ENCODE measurements around the gene METTL13. TPM values are rescaled to one million over a fixed set of nuclear protein-coding genes. Genes with fewer than 3 reads are reported as not detected.

METTL13 gene
- total RNA-seq, 1 experiment from 2014 or later = 115 TPM

DNA sequence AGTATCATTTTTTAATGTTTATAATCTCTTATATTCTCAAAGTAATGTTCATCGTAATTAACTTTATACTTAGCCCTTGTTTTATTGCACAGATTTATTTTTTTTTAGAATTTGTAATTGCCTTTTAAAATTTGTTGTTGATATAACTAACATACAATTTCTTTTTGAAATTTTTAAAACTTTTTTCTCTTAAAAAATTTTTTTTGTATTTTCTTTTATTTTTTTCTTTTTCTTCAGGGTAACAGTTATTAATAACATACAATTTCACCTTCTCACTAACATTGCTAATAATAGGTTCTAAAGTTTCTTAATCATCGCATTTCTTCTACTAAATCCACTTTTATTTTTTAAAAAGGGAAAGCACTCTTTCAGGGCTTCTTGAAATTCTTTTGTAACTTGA lies 28.3 kb upstream of the METTL13 start:
- no peak overlapping the region for H3K4me3 ChIP-seq (ENCODE audit: low read length)
- ATAC-seq = no peak
- intact Hi-C loops (cut with micrococcal nuclease) = no loop called here
- H2AFZ ChIP-seq (ENCODE audit: low read length) = no peak overlapping the region
- POLR2A ChIA-PET (ENCODE audit: unreplicated experiment) = no interaction called here
- no peak overlapping the region for H3K4me2 ChIP-seq (ENCODE audit: low read length)
- H3K9ac ChIP-seq (ENCODE audit: low read length) = no peak overlapping the region
- peaks cover 19% of the 10 kb centered on the region for H3K9me3 ChIP-seq (ENCODE audit: low read length)
- BruUV-seq (replicated peaks) = no TSS peak
- H3K36me3 ChIP-seq (ENCODE audit: low read depth, low read length) = no peaks in the 10 kb centered on the region
- CTCF ChIA-PET = no interaction called here
- no peak overlapping the region for H3K27ac ChIP-seq (ENCODE audit: low read length)
- no peaks in the 10 kb centered on the region for H3K4me1 ChIP-seq (ENCODE audit: insufficient read depth, low read length)
- no peaks in the 10 kb centered on the region for H3K79me2 ChIP-seq (ENCODE audit: low read length)
- no peaks in the 10 kb centered on the region for H4K20me1 ChIP-seq (ENCODE audit: low read length)
- peaks cover 8% of the 10 kb centered on the region; the same call in 1 of the 2 replicates for H3K9me2 ChIP-seq (replicated peaks; ENCODE audit: low read length)
- H3F3A ChIP-seq (ENCODE audit: low read length, unreplicated experiment) = no peaks in the 10 kb centered on the region
- DNase-seq = no peak
- TF ChIP-seq, protein P1, sequence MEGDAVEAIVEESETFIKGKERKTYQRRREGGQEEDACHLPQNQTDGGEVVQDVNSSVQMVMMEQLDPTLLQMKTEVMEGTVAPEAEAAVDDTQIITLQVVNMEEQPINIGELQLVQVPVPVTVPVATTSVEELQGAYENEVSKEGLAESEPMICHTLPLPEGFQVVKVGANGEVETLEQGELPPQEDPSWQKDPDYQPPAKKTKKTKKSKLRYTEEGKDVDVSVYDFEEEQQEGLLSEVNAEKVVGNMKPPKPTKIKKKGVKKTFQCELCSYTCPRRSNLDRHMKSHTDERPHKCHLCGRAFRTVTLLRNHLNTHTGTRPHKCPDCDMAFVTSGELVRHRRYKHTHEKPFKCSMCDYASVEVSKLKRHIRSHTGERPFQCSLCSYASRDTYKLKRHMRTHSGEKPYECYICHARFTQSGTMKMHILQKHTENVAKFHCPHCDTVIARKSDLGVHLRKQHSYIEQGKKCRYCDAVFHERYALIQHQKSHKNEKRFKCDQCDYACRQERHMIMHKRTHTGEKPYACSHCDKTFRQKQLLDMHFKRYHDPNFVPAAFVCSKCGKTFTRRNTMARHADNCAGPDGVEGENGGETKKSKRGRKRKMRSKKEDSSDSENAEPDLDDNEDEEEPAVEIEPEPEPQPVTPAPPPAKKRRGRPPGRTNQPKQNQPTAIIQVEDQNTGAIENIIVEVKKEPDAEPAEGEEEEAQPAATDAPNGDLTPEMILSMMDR (conservative IDR thresholded peaks at IDR 0.05; ENCODE audit: low read depth, low read length) = no peak
- TF ChIP-seq EZH2phosphoT487 (IDR thresholded peaks at IDR 0.05; ENCODE audit: borderline replicate concordance, low read length) (no peak), EZH2 (IDR thresholded peaks at IDR 0.05; ENCODE audit: low read length, unreplicated experiment) (no peak)
- H3K27me3 ChIP-seq (ENCODE audit: low read length) = peaks cover 23% of the 10 kb centered on the region; the same call in 1 of the 2 replicates

DNA sequence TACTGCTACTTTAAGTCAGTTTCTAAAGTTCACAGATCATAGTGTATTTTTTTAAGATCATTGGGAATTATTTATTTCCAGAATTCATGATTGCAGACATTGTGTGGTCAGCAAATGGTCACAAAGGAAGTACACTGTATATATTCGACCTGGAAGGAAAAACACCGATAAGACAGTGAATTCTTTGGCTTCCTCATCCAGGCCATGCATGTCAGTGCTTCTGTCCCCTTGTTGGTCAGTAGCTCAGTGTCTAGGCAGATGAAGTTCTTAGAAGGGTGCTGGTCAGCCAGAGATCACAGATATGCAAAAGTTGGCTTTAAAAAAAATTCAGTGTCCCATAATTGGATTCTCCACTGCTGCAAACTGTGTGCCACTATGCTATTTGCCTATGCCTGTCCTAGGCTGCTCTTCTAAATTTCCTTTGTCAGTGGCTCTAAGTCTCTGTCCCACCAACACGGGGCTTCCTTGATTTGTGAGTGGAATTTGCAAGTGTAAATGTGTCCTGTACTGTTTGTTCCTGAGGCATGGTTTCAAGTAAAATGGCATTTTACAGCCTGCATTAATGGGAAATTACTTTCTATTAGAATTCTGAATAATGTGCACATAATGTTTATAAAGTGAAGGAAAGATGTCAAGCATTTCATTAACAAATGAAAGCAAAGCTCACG lies 27.6 kb upstream of the METTL13 start:
- H3K27ac ChIP-seq (ENCODE audit: low read length) = no peak overlapping the region
- no peaks in the 10 kb centered on the region for H3K79me2 ChIP-seq (ENCODE audit: low read length)
- no peak overlapping the region for H3K9ac ChIP-seq (ENCODE audit: low read length)
- no peak for ATAC-seq
- no peak overlapping the region for H2AFZ ChIP-seq (ENCODE audit: low read length)
- H3K36me3 ChIP-seq (ENCODE audit: low read depth, low read length) = no peaks in the 10 kb centered on the region
- peaks cover 26% of the 10 kb centered on the region; the same call in 1 of the 2 replicates for H3K27me3 ChIP-seq (ENCODE audit: low read length)
- H3K9me2 ChIP-seq (replicated peaks; ENCODE audit: low read length) = peaks cover 8% of the 10 kb centered on the region; the same call in 1 of the 2 replicates
- H3K9me3 ChIP-seq (ENCODE audit: low read length) = peaks cover 19% of the 10 kb centered on the region
- H3K4me3 ChIP-seq (ENCODE audit: low read length) = no peak overlapping the region
- H3K4me2 ChIP-seq (ENCODE audit: low read length) = no peak overlapping the region
- intact Hi-C loops (cut with micrococcal nuclease) = no loop called here
- H3F3A ChIP-seq (ENCODE audit: low read length, unreplicated experiment) = no peaks in the 10 kb centered on the region
- CTCF ChIA-PET = interaction anchor here (0.7 kb wide), 1 partner anchor 107 kb away, joined by 4 read pairs; no protein-coding TSS in a partner anchor
- H4K20me1 ChIP-seq (ENCODE audit: low read length) = no peaks in the 10 kb centered on the region
- POLR2A ChIA-PET (ENCODE audit: unreplicated experiment) = no interaction called here
- no peaks in the 10 kb centered on the region for H3K4me1 ChIP-seq (ENCODE audit: insufficient read depth, low read length)
- TF ChIP-seq EZH2 (IDR thresholded peaks at IDR 0.05; ENCODE audit: low read length, unreplicated experiment) = no peak
- TF ChIP-seq, protein P1 (conservative IDR thresholded peaks at IDR 0.05; ENCODE audit: low read depth, low read length) = no peak
- DNase-seq = no peak
- no TSS peak for BruUV-seq (replicated peaks)

DNA sequence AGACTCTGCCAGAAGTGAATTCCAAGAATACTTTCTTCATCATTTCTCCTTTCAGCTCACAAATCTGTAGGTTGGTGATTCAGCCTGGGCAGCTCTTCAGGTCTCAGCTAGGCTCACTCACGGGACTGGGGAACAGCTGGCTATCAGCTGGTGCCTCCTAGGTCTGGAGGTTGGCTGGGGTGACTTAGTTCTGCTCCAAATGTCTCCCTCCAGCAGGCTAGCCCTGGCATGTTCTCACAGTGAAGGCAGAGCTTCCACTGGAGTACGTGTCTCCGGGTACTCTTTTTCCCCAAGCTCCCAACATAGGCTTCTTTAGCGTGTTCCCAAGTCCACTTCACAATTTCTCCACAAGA lies 27.1 kb upstream of the METTL13 start:
- CTCF ChIA-PET = interaction anchor here (0.5 to 0.7 kb wide), 2 partner anchors 107 to 640 kb away, joined by 3 to 4 read pairs; no protein-coding TSS in a partner anchor
- ATAC-seq = no peak
- peaks cover 8% of the 10 kb centered on the region; the same call in 1 of the 2 replicates for H3K9me2 ChIP-seq (replicated peaks; ENCODE audit: low read length)
- H3K9ac ChIP-seq (ENCODE audit: low read length) = no peak overlapping the region
- BruUV-seq (replicated peaks) = no TSS peak
- no peaks in the 10 kb centered on the region for H4K20me1 ChIP-seq (ENCODE audit: low read length)
- no peaks in the 10 kb centered on the region for H3K36me3 ChIP-seq (ENCODE audit: low read depth, low read length)
- H2AFZ ChIP-seq (ENCODE audit: low read length) = no peak overlapping the region
- H3K79me2 ChIP-seq (ENCODE audit: low read length) = no peaks in the 10 kb centered on the region
- H3K27ac ChIP-seq (ENCODE audit: low read length) = no peak overlapping the region
- intact Hi-C loops (cut with micrococcal nuclease) = no loop called here
- DNase-seq = no peak
- H3K4me1 ChIP-seq (ENCODE audit: insufficient read depth, low read length) = no peaks in the 10 kb centered on the region
- H3K4me2 ChIP-seq (ENCODE audit: low read length) = no peak overlapping the region
- POLR2A ChIA-PET (ENCODE audit: unreplicated experiment) = no interaction called here
- H3K27me3 ChIP-seq (ENCODE audit: low read length) = peaks cover 26% of the 10 kb centered on the region; the same call in 1 of the 2 replicates
- TF ChIP-seq, protein P1 (conservative IDR thresholded peaks at IDR 0.05; ENCODE audit: low read depth, low read length) = no peak
- TF ChIP-seq EZH2 (IDR thresholded peaks at IDR 0.05; ENCODE audit: low read length, unreplicated experiment) (no peak), EZH2phosphoT487 (IDR thresholded peaks at IDR 0.05; ENCODE audit: borderline replicate concordance, low read length) (no peak)
- H3F3A ChIP-seq (ENCODE audit: low read length, unreplicated experiment) = no peaks in the 10 kb centered on the region
- H3K4me3 ChIP-seq (ENCODE audit: low read length) = no peak overlapping the region
- H3K9me3 ChIP-seq (ENCODE audit: low read length) = peaks cover 19% of the 10 kb centered on the region
